GM12873 (cell line): Measurements from ENCODE around the gene CFAP73.

Experiments
- CTCF ChIP-seq: IDR thresholded peaks from 2 replicates; pipeline ENCODE4 v1.5.1; 2012; ENCODE audit warnings: low read depth, mild to moderate bottlenecking, moderate library complexity, low read length, control low read depth; ENCODE audit not compliant: insufficient read depth; ENCODE audit errors: missing control alignments

Gene CFAP73

GRCh38 chr12:113149361-113150150 is at the start of gene CFAP73:
Gene CFAP73 (plus strand): TSS chr12:113149724. CDS start chr12:113149858, 134 bp downstream.
- no peak for TF ChIP-seq CTCF

GRCh38 chr12:113099764-113100163 is 49.8 kb upstream of the CFAP73 start:
- no peak for TF ChIP-seq CTCF

GRCh38 chr12:113101751-113102150 is 47.8 kb upstream of the CFAP73 start:
- TF ChIP-seq CTCF: no peak

GRCh38 chr12:113102811-113103210 is 46.7 kb upstream of the CFAP73 start:
- TF ChIP-seq CTCF: no peak

GRCh38 chr12:113103756-113104450 is 45.6 kb upstream of the CFAP73 start:
- TF ChIP-seq CTCF: no peak

GRCh38 chr12:113104953-113105510 is 44.5 kb upstream of the CFAP73 start:
- no peak for TF ChIP-seq CTCF

- no peak for TF ChIP-seq CTCF
Observed at GRCh38 chr12:113105606-113106271, 43.8 kb upstream of the CFAP73 start.
